Peyer's patch (tissue), 4 donors: Measurements from ENCODE around the gene KLF16. TPM values are rescaled to one million over a fixed set of nuclear protein-coding genes. Genes with fewer than 3 reads are reported as not detected.

ENCODE experiments used
- DNase-seq, 3 donors: peaks; one replicate each; pipeline ENCODE4 v3.0.0-alpha.2; 2017 to 2019
- H3K27ac ChIP-seq, 4 donors: fragments of 200-600 bp; sonication (generic); one replicate each; pipeline ENCODE4 v1.5.1; 2016 to 2019
- H3K27me3 ChIP-seq, 2 donors: fragments of 200-600 bp; sonication (generic); one replicate each; pipeline ENCODE4 v1.5.1; 2019
- H3K36me3 ChIP-seq, 3 donors: fragments of 200-600 bp; sonication (generic); one replicate each; pipeline ENCODE4 v1.5.1; 2016 to 2019
- H3K4me1 ChIP-seq, 4 donors: fragments of 200-600 bp; sonication (generic); one replicate each; pipeline ENCODE4 v1.5.1; 2016 to 2019
- H3K4me3 ChIP-seq, 4 donors: fragments of 200-600 bp; sonication (generic); 1 replicate in 3 of 4; 2 replicates in 1 of 4; pipeline ENCODE4 v1.5.1; 2016 to 2019; ENCODE audit warnings: mild to moderate bottlenecking in 1 of 4
- H3K9me3 ChIP-seq, 4 donors: fragments of 200-600 bp; sonication (generic); one replicate each; pipeline ENCODE4 v1.5.1; 2016 to 2019; ENCODE audit warnings: mild to moderate bottlenecking in 1 of 4
- CTCF ChIP-seq, 6 experiments: fragments of 450-650 bp in 4 of 6; fragments of 200-600 bp in 2 of 6; sonication (generic) in 1 of 6; IDR thresholded peaks; one replicate each; pipeline ENCODE4 v1.5.1; 2017 to 2019; ENCODE audit warnings: antibody characterized with exemption in 6 of 6, mild to moderate bottlenecking in 3 of 6, moderate library complexity in 1 of 6
- POLR2A ChIP-seq, 2 donors: fragments of 450-650 bp; IDR thresholded peaks; one replicate each; pipeline ENCODE4 v1.5.1; 2017; ENCODE audit warnings: antibody characterized with exemption in 2 of 2, mild to moderate bottlenecking in 2 of 2, moderate library complexity in 2 of 2
- total RNA-seq, 4 donors: library from RNA; depleted of rRNA; stranded (reverse); fragments of >200 nt; gene quantifications; one replicate each; pipeline ENCODE4 v1.1.0, GENCODE V29; 2016

KLF16 gene
- total RNA-seq, 4 donors from 2014 or later = 10.3 to 18.2 (median 14.8) TPM

DNA sequence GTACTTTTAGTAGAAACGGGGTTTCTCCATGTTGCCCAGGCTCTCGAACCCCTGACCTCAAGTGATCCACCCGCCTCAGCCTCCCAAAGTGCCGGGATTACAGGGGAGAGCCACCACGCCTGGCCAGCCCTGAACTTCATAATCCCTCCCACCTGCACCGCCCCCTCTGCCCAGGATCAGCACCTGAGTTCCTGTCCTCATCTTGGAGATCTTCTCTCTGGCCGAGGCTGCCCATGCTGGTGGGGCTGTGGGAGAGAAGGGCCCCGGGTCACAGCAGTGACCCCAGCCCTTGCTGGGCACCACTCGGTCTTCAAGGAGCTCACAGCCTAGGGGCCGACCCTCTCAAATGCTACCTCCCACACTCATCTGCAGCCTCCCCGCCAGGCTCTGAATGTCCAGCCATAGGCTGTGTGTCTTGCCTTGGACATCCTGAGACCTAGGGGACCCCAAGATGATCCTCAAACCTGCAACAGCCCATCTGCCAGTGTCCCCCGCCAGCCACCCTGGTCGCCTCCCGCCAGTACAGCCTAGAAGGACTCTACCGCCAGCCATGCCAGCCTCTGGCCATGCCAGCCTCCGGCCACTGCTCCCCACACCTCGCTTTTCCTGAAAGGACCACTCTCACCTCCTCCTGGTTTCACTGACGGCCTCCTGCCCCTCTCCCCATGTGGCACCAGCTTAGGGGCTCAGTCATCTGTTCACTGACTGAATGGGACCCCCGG lies 52.8 kb downstream of the KLF16 start:
- TF ChIP-seq CTCF (IDR thresholded peaks at IDR 0.05) (no peak), POLR2A (IDR thresholded peaks at IDR 0.05) (no peak)
- Histone ChIP-seq H3K9me3 (no peaks in the 10 kb centered on the region), H3K36me3 (peaks cover 0 to 11% (median 0%) of the 10 kb centered on the region in 3 donors), H3K27ac (no peak overlapping the region), H3K27me3 (no peaks in the 10 kb centered on the region), H3K4me3 (no peak overlapping the region), H3K4me1 (peaks cover 6 to 19% (median 13%) of the 10 kb centered on the region in 4 donors)
- no peak for DNase-seq

DNA sequence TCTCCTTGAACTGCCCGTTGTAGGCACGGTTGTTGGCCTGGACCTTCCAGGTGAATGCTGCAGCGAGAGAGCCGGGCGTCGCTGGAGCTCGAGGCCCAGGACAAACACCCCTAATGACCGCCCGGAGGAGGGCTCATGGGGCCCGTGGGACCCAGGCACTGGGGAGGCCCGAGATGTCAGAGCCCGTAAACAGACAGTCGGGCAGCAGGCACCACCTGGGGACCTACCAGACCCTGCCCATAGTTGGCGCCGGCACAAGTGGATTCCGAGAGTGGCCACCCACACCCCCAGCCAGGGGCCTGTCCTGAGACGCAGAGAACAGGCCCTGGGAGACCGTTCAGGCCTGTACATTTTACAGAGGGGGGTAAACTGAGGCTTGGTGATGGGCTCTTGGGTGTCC lies 53.7 kb downstream of the KLF16 start:
- DNase-seq = no peak
- no peak overlapping the region for H3K27ac ChIP-seq
- TF ChIP-seq POLR2A (IDR thresholded peaks at IDR 0.05) = no peak
- TF ChIP-seq CTCF (IDR thresholded peaks at IDR 0.05) = no peak

GRCh38 chr19:1808395-1808731 lies 55.0 kb downstream of the KLF16 start:
- H3K4me1 ChIP-seq = peaks cover 6 to 16% (median 11%) of the 10 kb centered on the region in 4 donors
- DNase-seq = no peak
- no peak for TF ChIP-seq POLR2A (IDR thresholded peaks at IDR 0.05)
- TF ChIP-seq CTCF (IDR thresholded peaks at IDR 0.05) = no peak
- no peaks in the 10 kb centered on the region for H3K27me3 ChIP-seq
- H3K4me3 ChIP-seq = no peak overlapping the region
- no peaks in the 10 kb centered on the region for H3K36me3 ChIP-seq
- H3K9me3 ChIP-seq = no peaks in the 10 kb centered on the region
- H3K27ac ChIP-seq = no peak overlapping the region

More for the DNA sequence above, 53.7 kb downstream of the KLF16 start:
- Histone ChIP-seq H3K27me3 (no peaks in the 10 kb centered on the region), H3K9me3 (no peaks in the 10 kb centered on the region), H3K36me3 (peaks cover 0 to 2% (median 0%) of the 10 kb centered on the region in 3 donors), H3K4me3 (no peak overlapping the region), H3K4me1 (peaks cover 6 to 19% (median 13%) of the 10 kb centered on the region in 4 donors)

DNA sequence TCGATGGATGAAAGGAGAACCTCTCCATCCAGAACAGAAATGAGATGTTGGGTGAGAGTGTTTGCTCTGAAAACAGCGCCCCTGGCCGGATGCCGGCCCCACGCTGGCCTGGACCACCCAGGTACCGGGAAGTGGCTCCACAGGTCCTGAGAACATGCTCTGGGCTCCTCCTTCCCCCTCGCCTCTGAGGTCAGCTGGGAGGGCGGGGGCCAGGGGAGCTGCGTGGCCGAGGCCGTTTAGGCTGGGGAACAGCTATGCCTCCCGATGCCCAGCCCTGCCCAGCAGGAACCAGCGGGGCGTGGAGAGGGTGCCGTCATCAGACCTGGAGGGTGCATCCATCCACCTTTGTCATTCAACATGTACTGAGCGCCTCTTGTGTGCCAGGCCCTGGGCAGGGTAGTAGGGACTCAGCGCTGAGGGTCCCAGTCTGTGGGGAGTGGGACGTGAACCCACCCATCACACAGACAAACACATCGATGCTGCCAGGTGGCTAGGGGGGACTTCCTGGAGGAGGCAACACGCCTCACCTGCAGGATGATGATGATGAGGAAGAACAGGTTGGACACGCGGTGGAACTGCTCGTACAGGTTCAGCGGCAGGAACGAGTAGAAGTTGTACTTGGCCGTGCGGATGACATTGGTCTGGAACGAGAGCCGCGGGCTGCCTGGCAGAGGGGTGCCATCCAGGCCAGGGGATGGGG lies 55.5 kb downstream of the KLF16 start:
- Histone ChIP-seq H3K36me3 (no peaks in the 10 kb centered on the region), H3K9me3 (no peaks in the 10 kb centered on the region), H3K27me3 (no peaks in the 10 kb centered on the region), H3K4me3 (no peak overlapping the region), H3K27ac (no peak overlapping the region), H3K4me1 (peaks cover 6 to 11% (median 7%) of the 10 kb centered on the region in 4 donors)
- no peak for DNase-seq
- TF ChIP-seq POLR2A (IDR thresholded peaks at IDR 0.05) = no peak
- TF ChIP-seq CTCF (IDR thresholded peaks at IDR 0.05) = no peak

GRCh38 chr19:1807030-1807694 lies 56.2 kb downstream of the KLF16 start:
- Histone ChIP-seq H3K9me3 (no peaks in the 10 kb centered on the region), H3K4me3 (no peak overlapping the region), H3K36me3 (no peaks in the 10 kb centered on the region), H3K4me1 (peaks cover 6 to 9% (median 6%) of the 10 kb centered on the region in 4 donors), H3K27me3 (no peaks in the 10 kb centered on the region), H3K27ac (no peak overlapping the region)
- DNase-seq = no peak
- TF ChIP-seq CTCF (IDR thresholded peaks at IDR 0.05) = no peak
- no peak for TF ChIP-seq POLR2A (IDR thresholded peaks at IDR 0.05)
